OCI-LY1 (cell line): Measurements from ENCODE around the gene CSMD2.

Experiments used
- H2AFZ ChIP-seq: fragments of 200-600 bp; sonication (generic), shearing (Covaris generic); 2 replicates; pipeline ENCODE4 v1.6.0; 2014; ENCODE audit warnings: antibody characterized with exemption, mild to moderate bottlenecking, low read length
- H3F3A ChIP-seq: fragments of 200-600 bp; sonication (generic), shearing (Covaris generic); 2 replicates; pipeline ENCODE4 v1.6.0; 2014; ENCODE audit warnings: mild to moderate bottlenecking, antibody characterized with exemption, low read length, moderate library complexity; ENCODE audit not compliant: insufficient read depth
- H3K27ac ChIP-seq: fragments of 200-600 bp; sonication (generic); 2 replicates; pipeline ENCODE4 v1.5.1; 2014; ENCODE audit warnings: low read length, mixed run types, mild to moderate bottlenecking, low read depth; ENCODE audit not compliant: poor library complexity, severe bottlenecking
- H3K27me3 ChIP-seq: fragments of 200-600 bp; sonication (generic); 2 replicates; pipeline ENCODE4 v1.6.0; 2014; ENCODE audit warnings: antibody characterized with exemption, mild to moderate bottlenecking, low read length, moderate library complexity; ENCODE audit not compliant: insufficient read depth
- H3K36me3 ChIP-seq: fragments of 200-600 bp; sonication (generic); 2 replicates; pipeline ENCODE4 v1.6.1; 2014; ENCODE audit warnings: mild to moderate bottlenecking, antibody characterized with exemption, low read length, moderate library complexity, mixed read lengths; ENCODE audit not compliant: insufficient read depth
- H3K4me1 ChIP-seq: fragments of 200-600 bp; sonication (generic); 2 replicates; pipeline ENCODE4 v1.5.1; 2014; ENCODE audit warnings: mild to moderate bottlenecking, low read length, moderate library complexity; ENCODE audit not compliant: insufficient read depth, severe bottlenecking
- H3K4me2 ChIP-seq: fragments of 200-600 bp; sonication (generic), shearing (Covaris generic); 2 replicates; pipeline ENCODE4 v1.6.1; 2014; ENCODE audit warnings: low read length
- H3K4me3 ChIP-seq: fragments of 200-600 bp; sonication (generic); 2 replicates; pipeline ENCODE4 v1.5.1; 2014; ENCODE audit warnings: low read length, low read depth, mild to moderate bottlenecking, mixed read lengths; ENCODE audit not compliant: poor library complexity, severe bottlenecking
- H3K79me2 ChIP-seq: fragments of 200-600 bp; shearing (Covaris generic); 2 replicates; pipeline ENCODE4 v1.6.1; 2016; ENCODE audit warnings: mixed run types, low read length, mixed read lengths; ENCODE audit not compliant: insufficient read depth
- H3K9ac ChIP-seq: fragments of 200-600 bp; sonication (generic), shearing (Covaris generic); 2 replicates; pipeline ENCODE4 v1.6.1; 2014; ENCODE audit warnings: mild to moderate bottlenecking, low read length, mixed read lengths
- H3K9me2 ChIP-seq: fragments of 200-600 bp; sonication (generic), shearing (Covaris generic); 2 replicates; pipeline ENCODE4 v1.6.1; 2014; ENCODE audit warnings: low read depth, mild to moderate bottlenecking, low read length, mixed read lengths
- H3K9me3 ChIP-seq: fragments of 200-600 bp; shearing (Covaris generic); 2 replicates; pipeline ENCODE4 v1.6.1; 2014; ENCODE audit warnings: low read length, mixed read lengths
- H4K20me1 ChIP-seq: fragments of 200-600 bp; sonication (generic), shearing (Covaris generic); 2 replicates; pipeline ENCODE4 v1.6.0; 2016; ENCODE audit warnings: mild to moderate bottlenecking, low read length; ENCODE audit not compliant: insufficient read depth
- EZH2 ChIP-seq: fragments of 200-600 bp; sonication (generic), shearing (Covaris generic); IDR thresholded peaks from 2 replicates; pipeline ENCODE4 v1.8.0; 2017; ENCODE audit warnings: borderline replicate concordance, mixed run types, mild to moderate bottlenecking, antibody characterized with exemption, low read length, moderate library complexity, mixed read lengths
- TF ChIP-seq, protein P1 (sequence below): fragments of 200-600 bp; sonication (generic), shearing (Covaris generic); IDR thresholded peaks from 2 replicates; pipeline ENCODE4 v1.5.1; 2017; ENCODE audit warnings: mild to moderate bottlenecking, antibody characterized with exemption, low read length, moderate library complexity, mixed read lengths

CSMD2 gene

DNA sequence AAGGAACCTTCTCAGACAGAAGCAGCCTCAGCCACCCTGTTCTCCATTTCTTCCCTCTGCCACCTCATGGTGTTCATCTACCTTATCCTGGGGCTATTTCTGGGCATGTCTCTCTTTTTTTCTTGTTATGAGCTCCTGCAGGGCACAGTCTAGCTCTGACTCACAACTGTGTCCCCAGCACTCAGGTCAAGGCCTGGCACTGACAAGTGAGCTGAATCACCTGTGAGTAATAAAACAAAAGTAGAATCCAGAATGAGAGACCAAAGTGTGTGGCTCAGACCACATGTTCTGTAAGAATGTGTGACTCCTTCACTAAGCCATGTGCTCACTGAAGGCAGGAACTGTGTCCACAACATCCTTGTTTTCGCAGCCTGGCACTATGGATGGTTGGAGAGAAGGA lies 34.9 kb upstream of the CSMD2 start:
- Histone ChIP-seq H3K4me1 (no peaks in the 10 kb centered on the region), H3K27me3 (peaks cover 3% of the 10 kb centered on the region; the same call in 1 of the 2 replicates), H3K9me2 (no peaks in the 10 kb centered on the region), H3K36me3 (no peaks in the 10 kb centered on the region), H3K79me2 (no peaks in the 10 kb centered on the region), H3K4me3 (no peak overlapping the region), H2AFZ (no peak overlapping the region), H3F3A (no peaks in the 10 kb centered on the region), H3K9ac (no peak overlapping the region), H3K27ac (no peak overlapping the region), H4K20me1 (no peaks in the 10 kb centered on the region), H3K9me3 (no peaks in the 10 kb centered on the region), H3K4me2 (no peak overlapping the region)
- no peak for TF ChIP-seq EZH2
- TF ChIP-seq, protein P1, sequence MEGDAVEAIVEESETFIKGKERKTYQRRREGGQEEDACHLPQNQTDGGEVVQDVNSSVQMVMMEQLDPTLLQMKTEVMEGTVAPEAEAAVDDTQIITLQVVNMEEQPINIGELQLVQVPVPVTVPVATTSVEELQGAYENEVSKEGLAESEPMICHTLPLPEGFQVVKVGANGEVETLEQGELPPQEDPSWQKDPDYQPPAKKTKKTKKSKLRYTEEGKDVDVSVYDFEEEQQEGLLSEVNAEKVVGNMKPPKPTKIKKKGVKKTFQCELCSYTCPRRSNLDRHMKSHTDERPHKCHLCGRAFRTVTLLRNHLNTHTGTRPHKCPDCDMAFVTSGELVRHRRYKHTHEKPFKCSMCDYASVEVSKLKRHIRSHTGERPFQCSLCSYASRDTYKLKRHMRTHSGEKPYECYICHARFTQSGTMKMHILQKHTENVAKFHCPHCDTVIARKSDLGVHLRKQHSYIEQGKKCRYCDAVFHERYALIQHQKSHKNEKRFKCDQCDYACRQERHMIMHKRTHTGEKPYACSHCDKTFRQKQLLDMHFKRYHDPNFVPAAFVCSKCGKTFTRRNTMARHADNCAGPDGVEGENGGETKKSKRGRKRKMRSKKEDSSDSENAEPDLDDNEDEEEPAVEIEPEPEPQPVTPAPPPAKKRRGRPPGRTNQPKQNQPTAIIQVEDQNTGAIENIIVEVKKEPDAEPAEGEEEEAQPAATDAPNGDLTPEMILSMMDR = no peak

DNA sequence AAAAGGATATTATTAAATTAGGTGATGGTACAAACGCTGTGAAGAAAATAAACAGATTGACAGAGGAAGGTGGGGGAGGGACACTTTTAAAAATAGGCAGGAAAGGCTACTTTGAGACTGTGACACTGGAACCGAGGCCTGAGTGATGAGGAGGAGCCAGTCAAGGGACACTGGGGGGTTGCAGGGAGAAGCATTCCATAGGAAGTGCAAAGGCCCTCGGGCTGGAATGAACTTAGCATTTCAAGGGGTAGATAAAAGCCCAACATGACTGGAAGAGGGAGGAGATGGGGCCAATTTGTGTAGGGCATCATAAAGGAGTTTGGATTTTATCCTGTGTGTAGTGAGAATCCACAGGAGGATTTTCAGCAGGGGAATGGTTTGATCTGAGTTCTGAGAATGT lies 27.6 kb upstream of the CSMD2 start:
- Histone ChIP-seq H3K4me1 (no peaks in the 10 kb centered on the region), H3K9me3 (no peaks in the 10 kb centered on the region), H3K4me2 (no peak overlapping the region), H3K27ac (no peak overlapping the region), H3K4me3 (no peak overlapping the region), H4K20me1 (no peaks in the 10 kb centered on the region), H3K36me3 (no peaks in the 10 kb centered on the region), H3K27me3 (no peaks in the 10 kb centered on the region; the same call in 1 of the 2 replicates), H3K79me2 (no peaks in the 10 kb centered on the region), H3K9me2 (no peaks in the 10 kb centered on the region), H3F3A (no peaks in the 10 kb centered on the region), H2AFZ (no peak overlapping the region), H3K9ac (no peak overlapping the region)
- no peak for TF ChIP-seq EZH2
- TF ChIP-seq, protein P1 = no peak

DNA sequence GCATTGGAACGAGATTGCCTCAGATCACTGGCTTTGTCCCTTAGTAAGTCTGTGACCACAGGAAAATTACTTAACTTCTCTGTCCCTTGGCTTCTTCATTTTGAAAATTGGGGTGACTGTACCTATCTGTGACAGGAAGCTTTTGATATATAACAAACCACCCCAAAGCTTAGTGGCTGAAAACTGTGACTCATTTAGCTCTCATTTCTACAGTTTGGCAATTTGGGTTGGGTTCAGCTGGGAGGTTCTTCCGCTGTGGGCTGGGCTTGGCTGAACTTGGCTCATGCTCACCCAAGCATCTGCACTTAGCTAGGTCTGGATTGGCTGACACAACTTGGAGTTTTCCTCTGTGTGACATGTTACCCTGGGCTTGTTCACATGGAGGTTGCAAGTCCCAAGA lies 25.7 kb upstream of the CSMD2 start:
- H3K9me3 ChIP-seq = no peaks in the 10 kb centered on the region
- H3K36me3 ChIP-seq = no peaks in the 10 kb centered on the region
- no peak overlapping the region for H3K4me2 ChIP-seq
- no peaks in the 10 kb centered on the region for H3K4me1 ChIP-seq
- no peaks in the 10 kb centered on the region for H3K79me2 ChIP-seq
- H3K27me3 ChIP-seq = no peaks in the 10 kb centered on the region
- H2AFZ ChIP-seq = no peak overlapping the region
- TF ChIP-seq, protein P1 = no peak
- TF ChIP-seq EZH2 = no peak
- no peak overlapping the region for H3K4me3 ChIP-seq
- no peak overlapping the region for H3K27ac ChIP-seq
- no peaks in the 10 kb centered on the region for H3F3A ChIP-seq
- no peaks in the 10 kb centered on the region for H3K9me2 ChIP-seq
- no peak overlapping the region for H3K9ac ChIP-seq
- no peaks in the 10 kb centered on the region for H4K20me1 ChIP-seq
